ENCODE measurements around the gene PACSIN2.

- no peak for TF ChIP-seq CTCF (IDR thresholded peaks at IDR 0.05; ENCODE audit: insufficient read depth, low read length, poor library complexity, severe bottlenecking)
- no peak for TF ChIP-seq EZH2phosphoT487 (conservative IDR thresholded peaks at IDR 0.05; ENCODE audit: low read length)
These were observed 75.5 kb downstream of the PACSIN2 start for GRCh38 chr22:42939451-42939881.
